NCI-H345 treated with DMSO at 0.1 percent for 48 hours (cell line): ENCODE results near the gene SEPTIN1.

Source experiments
- DNase-seq: peaks from one replicate; lab custom pipeline; 2025; ENCODE audit not compliant: unreplicated experiment; lab: John Stamatoyannopoulos, UW

The SEPTIN1 gene

GRCh38 chr16:30377050-30377811 is 5.1 kb downstream of the SEPTIN1 start:
- DNase-seq, result no peak

GRCh38 chr16:30376461-30376902 is 5.9 kb downstream of the SEPTIN1 start:
- no peak for DNase-seq

DNA sequence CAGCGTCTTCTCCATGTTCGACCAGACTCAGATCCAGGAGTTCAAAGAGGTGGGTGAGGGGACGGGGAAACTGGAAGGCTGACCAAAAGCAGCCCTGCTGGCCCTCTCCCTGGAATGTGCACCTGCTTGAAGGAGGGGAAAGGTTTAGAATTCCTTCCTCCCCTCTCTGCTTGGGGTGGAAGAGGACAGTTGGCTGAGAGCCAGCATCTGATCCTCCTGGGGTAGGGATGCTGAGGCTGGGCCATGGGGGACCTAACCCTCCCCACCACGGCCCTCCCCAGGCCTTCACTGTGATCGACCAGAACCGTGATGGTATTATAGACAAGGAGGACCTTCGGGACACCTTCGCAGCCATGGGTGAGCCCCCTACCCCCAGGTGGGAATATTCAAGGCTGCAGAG is 6.5 kb downstream of the SEPTIN1 start:
- DNase-seq, result no peak

- DNase-seq, result no peak
These were observed 7.8 kb downstream of the SEPTIN1 start, which contains the start of gene MYL11 for GRCh38 chr16:30374538-30374937. Gene MYL11, plus strand, starts transcription at chr16:30374802. Its CDS starts 56 bp downstream, at chr16:30374858.

GRCh38 chr16:30372725-30373124 is 9.6 kb downstream of the SEPTIN1 start:
- DNase-seq, result no peak

- no peak for DNase-seq
These were observed 10.2 kb downstream of the SEPTIN1 start for GRCh38 chr16:30372038-30372712.

GRCh38 chr16:30371248-30371816 is 11.0 kb downstream of the SEPTIN1 start:
- no peak for DNase-seq

DNA sequence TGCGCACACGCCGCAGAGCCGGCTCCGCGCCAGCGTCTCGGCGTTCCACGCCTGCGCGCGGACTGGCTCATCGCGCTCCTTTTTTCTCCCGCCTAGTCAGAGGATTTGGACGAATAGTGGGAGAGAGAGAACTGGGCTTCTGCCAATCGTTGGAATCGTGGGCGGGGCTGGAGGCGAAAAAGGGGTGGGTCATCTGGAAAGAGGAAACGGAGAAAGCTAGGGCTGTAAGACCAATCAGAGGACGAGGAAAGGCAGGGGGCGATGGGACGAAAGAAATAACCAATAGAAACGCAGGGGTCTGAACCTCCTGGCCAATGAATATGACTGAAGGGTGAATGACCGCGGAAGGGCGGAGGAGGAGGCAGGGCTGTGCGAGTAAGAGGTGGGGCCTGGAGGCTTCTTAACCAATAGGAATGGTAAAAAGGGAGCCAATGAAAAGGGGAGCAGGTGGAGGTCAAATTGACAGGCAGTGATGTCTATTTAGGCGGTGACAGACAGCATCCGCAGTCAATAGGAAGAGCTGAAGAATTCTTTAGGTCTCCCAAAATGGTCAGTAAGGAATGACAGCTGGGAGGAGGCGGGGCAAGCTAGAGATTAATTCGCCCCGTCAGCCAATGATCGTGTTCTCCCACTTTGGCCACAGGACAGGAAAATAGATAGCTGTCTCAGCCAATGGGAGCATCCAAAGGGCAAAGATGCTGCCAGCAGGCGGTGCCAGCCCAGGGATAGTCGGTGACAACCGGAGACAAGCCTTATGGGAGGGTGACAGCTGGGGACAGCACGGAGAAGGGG is 11.7 kb downstream of the SEPTIN1 start, which contains the start of gene TBC1D10B:
Gene TBC1D10B (minus strand): TSS at position 39 of the 792 bp plus-strand sequence. CDS start 311 bp downstream, outside the sequence.
- DNase-seq, result peak; percentile 100

GRCh38 chr16:30369938-30370455 is 12.4 kb downstream of the SEPTIN1 start:
- no peak for DNase-seq

DNA sequence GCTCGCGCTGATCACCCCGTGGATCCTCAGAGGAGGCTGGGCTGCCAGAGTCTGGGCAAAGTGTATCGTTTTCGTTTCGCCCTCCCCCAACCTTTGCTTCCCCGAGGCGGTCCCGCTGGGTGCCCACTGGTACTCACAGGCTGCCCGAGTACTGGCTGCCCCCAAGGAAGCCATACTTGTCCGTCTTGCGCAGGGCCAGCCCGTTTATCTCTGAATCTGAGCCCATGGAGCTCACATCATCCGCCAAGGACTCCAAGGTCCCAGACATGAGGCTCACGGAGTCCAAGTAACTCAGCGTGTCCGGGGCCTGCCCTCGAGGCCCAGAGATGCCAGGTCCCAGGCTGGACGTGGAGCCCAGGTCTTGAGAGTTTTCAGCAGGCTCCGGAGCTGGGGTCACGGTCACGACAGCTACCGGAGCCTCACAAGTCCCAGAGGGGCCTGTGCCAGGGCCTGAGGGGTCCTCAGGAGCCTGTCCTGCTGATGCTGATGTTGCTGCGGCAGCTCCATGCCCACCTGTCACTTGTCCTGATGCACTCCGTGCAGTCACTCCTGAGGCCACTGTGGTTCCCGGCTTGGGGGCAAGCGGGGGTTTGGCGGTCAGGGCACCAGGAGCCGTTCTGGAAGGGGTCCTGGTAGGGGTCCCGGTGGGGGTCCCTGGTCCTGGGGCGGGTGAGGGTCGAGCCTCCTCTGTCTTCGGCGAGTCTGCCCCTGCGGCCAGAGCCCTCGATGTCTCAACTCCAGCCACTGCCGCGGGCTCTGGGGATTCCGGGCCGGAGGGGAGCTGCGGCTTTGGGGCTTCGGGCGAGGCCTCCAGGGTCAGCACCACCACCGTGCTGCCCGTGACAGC is 13.0 kb downstream of the SEPTIN1 start:
- no peak for DNase-seq

DNA sequence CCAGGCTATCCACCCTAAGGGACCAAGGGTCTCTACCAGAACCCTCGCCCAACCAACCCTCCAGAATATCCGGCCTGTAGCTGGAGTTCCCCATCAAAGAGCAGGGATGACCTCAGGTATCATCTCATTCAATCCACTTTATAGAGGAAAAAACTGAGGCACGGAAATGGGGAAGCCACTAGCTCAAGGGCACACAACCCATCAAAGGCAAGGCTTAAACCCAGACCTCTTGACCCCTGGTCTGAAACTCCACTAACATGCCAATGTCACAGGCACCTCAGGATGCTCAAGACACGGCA is 13.6 kb downstream of the SEPTIN1 start:
- no peak for DNase-seq

- DNase-seq, result no peak
These were observed 14.1 kb downstream of the SEPTIN1 start for GRCh38 chr16:30368122-30368791.

- no peak for DNase-seq
These were observed 14.9 kb downstream of the SEPTIN1 start for GRCh38 chr16:30367349-30368009.

DNA sequence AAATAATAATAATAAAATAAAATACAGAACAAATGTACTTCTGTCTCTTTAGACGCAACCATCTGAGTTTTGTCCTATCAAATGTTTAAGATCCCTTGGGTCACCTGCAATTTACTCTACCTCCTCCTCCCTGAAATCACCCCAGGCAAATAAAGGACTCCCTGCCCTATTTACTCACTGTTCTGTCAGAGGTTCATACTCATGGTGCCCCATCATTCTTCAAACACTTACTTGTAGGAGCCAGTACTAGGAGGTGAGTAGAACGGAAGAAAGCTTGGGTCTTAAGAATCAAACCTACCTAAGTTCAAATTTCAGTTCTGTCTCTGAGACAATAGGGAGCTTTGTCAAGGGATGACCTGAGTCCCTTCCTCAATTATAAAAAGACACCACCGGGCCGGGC is 15.8 kb downstream of the SEPTIN1 start:
- no peak for DNase-seq

DNA sequence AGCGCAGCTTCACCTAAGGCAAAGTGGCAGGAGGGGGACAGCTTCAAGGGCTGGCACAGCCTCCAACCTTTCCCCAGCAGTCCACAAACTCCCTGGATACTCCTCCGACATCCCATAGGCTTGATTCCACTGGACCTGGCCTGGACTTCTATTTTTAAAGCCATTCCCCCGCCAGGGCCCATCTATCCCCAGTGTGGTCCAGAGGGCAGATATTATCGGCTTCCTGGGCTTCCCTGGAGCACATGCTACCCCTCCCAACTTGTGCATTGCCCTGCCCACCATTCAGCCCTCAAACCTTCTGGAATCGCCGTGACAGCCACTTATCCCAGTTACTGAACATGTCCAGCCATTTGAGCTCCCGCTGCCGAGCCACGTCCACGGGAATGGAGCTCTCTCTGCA is 17.2 kb downstream of the SEPTIN1 start:
- DNase-seq, result no peak

- DNase-seq, result no peak
These were observed 21.2 kb downstream of the SEPTIN1 start for GRCh38 chr16:30361180-30361579.

- no peak for DNase-seq
These were observed 22.5 kb downstream of the SEPTIN1 start for GRCh38 chr16:30359871-30360170.

- DNase-seq, result no peak
These were observed 23.1 kb downstream of the SEPTIN1 start for GRCh38 chr16:30358990-30359870.
